ENCODE measurements around the gene HAO1.
"Not testable (repeated sequence)": the region's sequence is repeated elsewhere in the genome, so short reads cannot be mapped to it uniquely, and the experiment has no call there.

HAO1 gene

DNA sequence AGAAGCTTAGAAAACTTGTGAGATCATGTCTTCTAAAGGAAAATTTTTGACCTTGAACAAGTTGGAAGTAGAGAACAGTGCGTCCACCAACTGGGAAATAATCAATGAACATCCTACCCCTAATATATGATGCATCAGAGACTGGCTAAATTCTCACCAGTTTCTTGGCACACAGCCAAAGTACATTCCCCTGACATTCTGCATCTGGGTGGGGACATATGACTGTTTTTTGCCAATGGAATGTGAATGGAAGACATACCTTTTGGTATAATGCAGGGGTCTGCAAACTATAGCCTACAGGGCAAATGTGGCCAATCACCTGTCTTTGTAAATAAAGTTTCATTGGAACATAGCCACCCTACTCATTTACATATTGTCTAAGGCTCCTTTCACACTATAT lies 84.7 kb downstream of the HAO1 start:
- DNase-seq (ENCODE audit: low read depth): no peak

DNA sequence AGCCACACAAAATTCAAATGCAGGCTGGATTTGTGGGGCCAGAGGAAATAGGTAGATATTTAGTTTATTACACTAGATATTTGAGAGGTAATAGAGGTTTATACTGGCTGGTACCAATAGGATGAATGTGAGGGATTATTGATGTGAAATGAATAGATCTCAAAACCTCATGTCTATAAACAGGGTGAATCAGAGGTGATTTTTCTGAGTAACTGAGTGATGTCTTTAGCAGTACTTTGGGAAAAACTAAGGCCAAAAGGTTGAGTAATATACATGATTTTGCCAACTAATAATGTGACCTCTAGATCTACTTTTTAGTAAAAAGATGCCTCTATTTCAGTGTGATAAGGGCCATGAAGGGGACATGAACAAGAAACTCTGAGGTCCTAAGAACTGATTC lies 86.8 kb downstream of the HAO1 start:
- no peak for DNase-seq (ENCODE audit: low read depth)

DNA sequence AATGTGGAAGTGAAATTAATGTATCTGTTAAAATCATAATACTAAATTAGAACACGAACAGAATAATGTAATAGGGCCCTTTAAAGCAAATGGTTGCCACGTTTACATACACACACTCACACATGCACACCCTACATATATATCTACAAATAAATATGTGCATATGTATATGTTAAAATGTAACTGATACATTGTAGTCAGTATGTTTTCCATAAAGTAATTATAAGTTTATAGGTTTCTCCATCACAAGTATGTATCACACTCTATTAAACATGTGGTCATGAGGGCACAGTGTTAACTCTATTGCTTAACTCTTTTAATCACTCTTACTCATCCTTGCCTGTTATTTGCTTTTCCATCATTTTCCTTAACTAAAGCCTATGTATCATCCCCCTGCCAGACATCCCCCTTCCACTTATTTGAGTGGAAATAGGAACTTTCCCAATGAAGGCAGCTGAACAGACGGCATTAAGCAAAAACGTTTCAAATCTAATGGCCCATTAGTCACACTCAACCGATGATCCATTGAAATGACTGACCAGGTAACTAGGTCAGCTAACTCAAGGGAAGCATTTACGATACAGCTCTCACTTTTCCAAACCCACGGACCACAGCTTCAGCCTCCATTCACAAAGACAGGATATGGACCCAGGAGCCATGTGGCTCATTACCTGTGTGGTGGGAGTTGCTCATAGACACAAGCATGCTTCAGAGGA lies 89.3 kb downstream of the HAO1 start:
- no peak for DNase-seq (ENCODE audit: low read depth)

DNA sequence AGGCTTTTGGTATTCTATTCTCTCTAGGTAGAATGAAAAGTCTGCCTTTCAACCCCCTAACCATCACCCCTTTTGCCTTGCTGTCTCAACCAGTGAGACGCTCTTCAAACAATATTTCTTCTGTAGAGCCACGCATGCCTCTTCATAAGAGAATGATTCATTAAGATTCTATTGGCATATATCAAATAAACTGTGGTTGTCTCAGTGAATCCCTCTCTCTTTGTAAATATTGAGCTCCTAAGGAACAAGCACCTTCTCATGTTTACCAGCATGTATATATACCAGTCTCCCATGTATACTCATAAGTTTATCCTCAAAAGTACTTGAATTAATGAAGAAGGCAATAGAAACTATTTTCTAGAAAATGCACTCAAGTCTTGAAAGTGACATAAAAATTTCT lies 90.6 kb downstream of the HAO1 start:
- no peak for DNase-seq (ENCODE audit: low read depth)

DNA sequence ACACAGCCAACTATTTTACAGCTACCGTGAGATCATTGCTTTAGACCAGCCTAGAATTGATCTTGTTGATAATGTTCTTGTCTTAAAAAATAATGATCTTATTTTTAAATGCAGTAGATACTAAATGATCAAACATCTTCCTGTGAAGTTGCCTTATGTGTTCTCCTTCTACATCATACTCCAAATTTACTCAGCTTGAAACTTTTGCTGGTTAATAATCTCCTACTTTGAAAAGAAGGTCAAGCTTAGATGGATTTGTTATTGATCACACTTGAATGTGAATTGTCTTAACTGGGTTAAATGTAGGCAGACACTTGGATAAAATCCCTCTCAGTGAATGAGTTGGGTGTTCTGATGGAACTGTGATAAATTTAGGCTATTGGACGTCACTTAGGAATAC lies 91.9 kb downstream of the HAO1 start:
- no peak for DNase-seq (ENCODE audit: low read depth)

DNA sequence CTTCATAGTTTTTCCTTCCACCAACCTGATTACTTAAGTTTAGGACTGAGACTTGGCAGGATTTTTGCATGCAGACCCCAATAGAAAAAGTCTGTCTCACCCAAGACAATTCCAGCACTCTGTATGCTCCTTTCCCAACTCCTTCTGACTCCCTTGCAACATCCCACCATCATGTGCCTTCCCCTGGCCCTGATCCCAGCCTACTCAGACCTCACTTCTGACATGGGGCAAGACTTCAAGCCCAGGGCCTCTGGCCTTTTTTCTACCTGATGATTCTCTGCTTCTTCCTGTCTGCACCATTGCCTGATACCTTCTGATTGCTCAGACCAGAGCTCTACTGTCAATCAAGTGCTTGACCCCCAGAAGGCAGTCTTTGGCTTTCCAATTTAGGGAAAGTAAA lies 96.6 kb downstream of the HAO1 start:
- DNase-seq (ENCODE audit: low read depth): no peak

DNA sequence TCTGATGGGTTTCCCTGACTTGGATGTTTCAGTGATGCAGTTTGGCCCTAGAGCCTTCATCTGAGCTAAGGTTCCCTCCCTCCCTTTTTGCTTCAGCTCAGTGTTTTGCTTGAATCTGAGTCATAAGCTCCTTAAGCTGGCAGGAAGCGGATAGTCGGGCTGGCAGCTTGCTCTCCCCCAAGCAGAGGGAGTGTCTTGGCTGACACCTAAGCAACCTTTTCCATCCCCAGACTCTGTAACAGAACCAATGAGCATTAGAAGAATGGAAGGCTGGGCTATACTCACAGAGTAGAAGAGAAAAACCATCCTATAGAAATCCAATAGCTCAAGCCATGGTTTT lies 98.3 kb downstream of the HAO1 start:
- no peak for DNase-seq (ENCODE audit: low read depth)

DNA sequence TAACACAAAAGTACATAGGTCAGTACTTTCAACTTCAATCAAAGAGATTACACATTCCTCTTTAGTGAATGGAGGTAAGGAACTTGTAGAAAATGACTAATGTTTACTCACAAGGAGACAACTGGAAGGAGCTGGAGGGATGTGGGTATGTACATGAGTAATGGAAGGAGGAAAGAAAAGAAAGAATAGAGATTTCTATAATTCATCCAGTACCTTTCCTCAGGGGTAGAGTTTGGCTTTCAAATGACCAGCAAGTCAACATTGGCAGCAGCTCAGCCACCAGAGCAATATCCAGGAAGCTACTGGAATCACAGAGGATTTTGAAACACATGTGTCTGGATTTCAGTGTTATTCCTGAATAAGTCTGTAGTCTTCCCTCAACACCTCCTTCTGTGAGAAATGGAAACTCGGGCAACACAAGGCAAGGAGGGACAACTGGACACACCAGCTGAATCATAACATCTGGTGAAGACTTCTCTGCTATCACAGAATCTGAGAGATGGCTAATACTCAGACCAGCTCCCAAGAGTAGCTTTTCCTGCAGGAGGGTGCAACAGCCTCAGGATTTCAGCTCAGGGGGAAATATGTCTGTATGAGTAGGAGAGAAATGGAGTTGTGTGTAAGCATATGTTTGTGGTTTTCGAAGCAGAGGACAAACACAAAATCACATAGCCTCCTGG lies 98.8 kb downstream of the HAO1 start:
- DNase-seq (ENCODE audit: low read depth): no peak

DNA sequence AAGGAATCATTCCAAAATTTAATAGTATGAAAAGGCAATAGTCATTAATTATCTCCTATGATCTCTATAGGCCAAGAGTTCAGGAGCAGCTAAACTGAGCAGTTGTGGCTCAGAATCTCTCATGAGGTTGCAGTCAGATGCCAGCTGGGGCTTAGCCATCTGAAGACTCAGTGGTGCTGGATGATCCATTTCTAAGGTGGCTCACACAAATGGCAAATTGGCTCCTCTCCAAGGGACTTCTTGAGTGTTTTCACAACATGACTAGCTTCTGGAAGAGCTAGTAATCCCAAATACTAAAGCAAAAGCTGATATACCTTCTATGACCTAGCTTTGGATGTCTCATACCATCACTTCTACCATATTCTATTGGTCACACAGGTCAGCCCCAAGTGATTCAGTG lies 104.2 kb downstream of the HAO1 start:
- DNase-seq (ENCODE audit: low read depth): no peak

DNA sequence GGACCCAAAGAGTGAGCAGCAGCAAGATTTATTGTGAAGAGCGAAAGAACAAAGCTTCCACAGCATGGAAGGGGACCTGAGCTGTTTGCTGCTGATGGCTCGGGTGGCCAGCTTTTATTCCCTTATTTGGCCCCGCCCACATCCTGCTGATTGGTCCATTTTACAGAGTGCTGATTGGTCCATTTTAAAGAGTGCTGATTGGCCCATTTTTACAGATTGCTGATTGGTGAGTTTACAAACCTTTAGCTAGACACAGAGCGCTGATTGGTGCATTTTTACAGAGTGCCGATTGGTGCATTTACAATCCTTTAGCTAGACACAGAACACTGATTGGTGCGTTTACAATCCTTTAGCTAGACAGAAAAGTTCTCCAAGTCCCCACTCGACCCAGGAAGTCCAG lies 105.8 kb downstream of the HAO1 start:
- not testable (repeated sequence) for DNase-seq (ENCODE audit: low read depth)

Data from CMK (cell line).